Activated T-cell treated with anti-CD3 and anti-CD28 coated beads for 1 hour (primary cell): ENCODE results near the gene SPRYD3.

Experiments used
- DNase-seq: peaks from one replicate; pipeline ENCODE4 v3.0.0-alpha.2; 2020; ENCODE audit warnings: low read depth

Gene SPRYD3

DNA sequence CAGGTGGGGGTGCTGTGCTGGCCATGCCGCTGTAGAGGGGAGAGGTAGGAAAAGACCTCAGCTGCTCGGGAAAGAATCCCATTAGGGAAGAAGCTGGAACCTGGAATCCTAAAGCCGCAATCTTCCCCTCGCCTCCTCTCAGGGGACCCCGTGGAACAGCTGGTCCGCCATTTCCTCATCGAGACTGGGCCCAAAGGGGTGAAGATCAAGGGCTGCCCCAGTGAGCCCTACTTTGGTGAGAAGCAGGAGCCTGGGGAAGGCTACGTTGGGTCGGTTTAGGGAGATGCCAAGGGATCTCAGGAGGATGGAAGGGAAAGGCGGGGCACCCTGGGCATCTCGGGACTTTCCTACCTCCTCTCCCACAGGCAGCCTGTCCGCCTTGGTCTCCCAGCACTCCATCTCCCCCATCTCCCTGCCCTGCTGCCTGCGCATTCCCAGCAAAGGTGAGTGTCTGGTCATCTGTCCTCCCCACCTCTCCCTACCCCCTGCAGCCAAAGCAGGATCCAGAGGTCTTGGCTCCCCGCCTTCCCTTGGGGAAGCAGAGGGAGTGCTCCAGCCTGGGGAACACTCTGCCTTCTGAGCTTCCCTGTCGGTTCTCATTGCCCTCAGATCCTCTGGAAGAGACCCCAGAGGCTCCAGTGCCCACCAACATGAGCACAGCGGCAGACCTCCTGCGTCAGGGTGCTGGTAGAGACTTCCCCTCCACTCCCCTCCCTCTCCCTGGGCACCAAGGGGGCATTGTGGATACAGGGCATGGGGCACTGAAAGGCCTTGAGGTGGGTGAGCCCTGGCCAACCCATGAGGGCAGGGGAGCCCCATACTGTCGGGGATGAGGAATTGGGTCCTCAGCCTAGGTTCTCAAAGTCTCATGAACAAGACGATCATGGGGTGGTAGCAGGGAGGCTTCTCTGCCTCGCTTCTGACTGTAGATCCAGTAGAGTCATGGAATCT lies 16.9 kb downstream of the SPRYD3 start:
- no peak for DNase-seq

- no peak for DNase-seq
Observed at GRCh38 chr12:53061404-53062010, 17.7 kb downstream of the SPRYD3 start.

DNA sequence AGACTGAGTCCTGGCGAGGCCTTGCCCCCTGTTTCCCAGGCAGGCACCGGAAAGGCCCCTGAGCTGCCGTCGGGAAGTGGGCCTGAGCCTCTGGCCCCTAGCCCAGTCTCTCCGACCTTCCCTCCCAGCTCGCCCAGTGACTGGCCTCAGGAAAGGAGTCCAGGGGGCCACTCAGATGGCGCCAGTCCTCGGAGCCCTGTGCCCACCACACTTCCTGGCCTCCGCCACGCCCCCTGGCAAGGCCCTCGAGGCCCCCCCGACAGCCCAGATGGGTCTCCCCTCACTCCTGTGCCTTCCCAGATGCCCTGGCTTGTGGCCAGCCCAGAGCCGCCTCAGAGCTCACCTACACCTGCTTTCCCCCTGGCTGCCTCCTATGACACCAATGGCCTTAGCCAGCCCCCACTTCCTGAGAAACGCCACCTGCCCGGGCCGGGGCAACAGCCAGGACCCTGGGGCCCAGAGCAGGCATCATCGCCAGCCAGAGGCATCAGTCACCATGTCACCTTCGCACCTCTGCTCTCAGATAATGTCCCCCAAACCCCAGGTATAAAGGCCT lies 18.4 kb downstream of the SPRYD3 start:
- no peak for DNase-seq

DNA sequence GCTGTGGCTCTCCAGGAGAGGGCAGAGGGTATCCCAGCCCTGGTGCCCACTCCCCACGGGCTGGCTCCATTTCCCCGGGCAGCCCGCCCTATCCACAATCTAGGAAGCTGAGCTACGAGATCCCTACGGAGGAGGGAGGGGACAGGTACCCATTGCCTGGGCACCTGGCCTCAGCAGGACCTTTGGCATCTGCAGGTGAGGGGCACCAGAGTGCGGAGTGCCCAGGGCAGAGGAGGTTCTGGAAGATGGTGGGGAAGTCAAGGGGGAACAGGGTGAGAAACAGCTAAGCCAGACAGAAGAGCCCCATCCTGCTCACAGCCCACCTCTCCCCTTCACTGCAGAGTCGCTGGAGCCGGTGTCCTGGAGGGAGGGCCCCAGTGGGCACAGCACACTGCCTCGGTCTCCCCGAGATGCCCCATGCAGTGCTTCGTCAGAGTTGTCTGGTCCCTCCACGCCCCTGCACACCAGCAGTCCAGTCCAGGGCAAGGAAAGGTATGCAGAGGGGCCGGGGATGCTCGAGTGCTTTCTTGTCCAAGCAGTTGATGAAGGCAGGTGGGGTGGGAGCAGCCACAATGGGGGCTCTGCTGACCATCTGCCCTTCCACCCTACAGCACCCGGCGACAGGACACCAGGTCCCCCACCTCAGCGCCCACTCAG lies 19.0 kb downstream of the SPRYD3 start:
- no peak for DNase-seq

- DNase-seq: no peak
Observed at GRCh38 chr12:53059434-53060063, 19.6 kb downstream of the SPRYD3 start.

GRCh38 chr12:53058674-53059433 lies 20.3 kb downstream of the SPRYD3 start:
- no peak for DNase-seq

- no peak for DNase-seq
Observed at GRCh38 chr12:53057816-53058500, 21.2 kb downstream of the SPRYD3 start.

GRCh38 chr12:53056901-53057300 lies 22.3 kb downstream of the SPRYD3 start:
- no peak for DNase-seq

- no peak for DNase-seq
Observed at GRCh38 chr12:53056296-53056695, 22.9 kb downstream of the SPRYD3 start.

GRCh38 chr12:53055471-53056266 lies 23.5 kb downstream of the SPRYD3 start:
- DNase-seq: no peak

- DNase-seq: peak; percentile 90
Observed at GRCh38 chr12:53054112-53054878, 24.9 kb downstream of the SPRYD3 start.

DNA sequence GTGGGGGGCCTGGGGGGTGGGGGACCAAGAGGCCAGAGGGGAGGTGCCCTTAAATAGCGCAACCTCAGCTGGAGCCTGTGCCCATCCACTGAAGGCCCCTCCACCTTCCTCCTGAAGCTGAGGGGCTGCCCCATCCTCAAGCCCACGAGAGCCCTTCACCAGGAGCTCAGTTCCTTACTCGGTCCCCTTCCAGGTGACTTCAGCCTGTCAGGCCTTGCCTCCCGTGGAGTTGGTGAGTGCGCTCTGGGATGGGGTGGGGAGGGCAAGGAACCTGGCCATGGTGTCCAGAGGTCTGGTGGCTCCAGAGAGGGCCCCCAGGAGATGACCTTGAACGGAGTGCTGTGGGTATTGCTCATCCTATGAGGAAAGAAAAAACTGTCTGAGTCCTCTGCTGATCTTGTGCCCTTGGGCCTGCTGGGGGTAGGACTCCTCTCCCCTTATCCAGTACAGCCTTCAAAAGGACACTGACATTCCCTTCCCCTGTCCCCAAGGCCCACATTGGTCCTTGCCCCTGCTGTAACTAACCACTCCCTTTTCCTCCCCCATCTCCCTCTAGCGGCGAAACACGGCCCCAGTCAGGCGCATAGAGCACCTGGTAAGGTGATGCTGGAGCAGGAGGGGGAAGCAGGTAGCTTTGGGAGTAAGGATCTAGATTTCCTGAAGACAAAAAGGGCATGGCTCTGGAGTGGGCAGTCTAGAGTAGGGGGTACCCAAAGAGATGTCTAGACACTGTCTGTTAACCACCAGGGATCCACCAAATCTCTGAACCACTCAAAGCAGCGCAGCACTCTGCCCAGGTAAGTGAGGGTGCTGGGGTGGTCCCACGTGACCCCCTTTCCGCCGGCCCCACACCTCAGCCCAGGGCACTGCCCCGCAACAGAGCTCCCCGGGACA lies 25.7 kb downstream of the SPRYD3 start:
- peak; percentile 45 for DNase-seq

DNA sequence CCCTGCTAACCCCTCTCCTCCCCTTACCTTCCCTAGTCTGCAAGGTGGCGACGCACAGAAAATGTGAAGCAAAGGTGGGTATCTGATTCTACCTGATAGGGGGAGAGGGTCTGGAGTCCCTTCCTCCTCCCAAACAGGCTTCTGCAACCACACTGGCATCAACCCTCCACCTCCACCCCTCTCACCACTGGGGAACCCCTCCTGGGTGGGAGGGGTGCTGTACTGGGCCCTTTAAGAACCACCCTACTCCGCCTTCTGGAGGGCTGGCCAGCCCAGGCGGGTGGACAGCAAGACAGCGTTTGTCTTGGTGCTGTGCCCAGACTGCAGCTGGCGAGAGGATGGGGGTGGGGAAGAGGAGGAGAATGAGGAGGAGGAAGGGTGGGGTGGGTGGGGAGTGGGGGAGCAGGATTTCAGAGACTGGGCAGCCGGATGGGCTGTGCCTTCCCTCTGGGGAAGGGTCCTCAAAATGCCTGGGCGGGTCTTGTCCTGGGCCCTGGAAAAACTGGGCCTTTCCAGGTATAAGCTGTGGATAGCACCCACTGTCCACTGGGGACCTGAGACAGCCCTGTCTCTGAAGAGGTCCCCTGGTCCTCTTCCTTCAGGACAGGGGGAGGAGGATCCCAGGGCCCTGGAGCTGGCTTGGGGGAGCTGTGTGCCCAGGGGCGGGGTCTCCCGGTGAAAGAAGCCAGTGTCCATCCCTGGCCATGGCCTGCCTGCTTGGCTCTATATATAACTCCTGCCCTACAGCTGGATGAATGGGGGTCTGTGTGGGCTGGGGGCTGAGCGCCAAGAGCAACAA lies 26.6 kb downstream of the SPRYD3 start:
- DNase-seq: no peak

- no peak for DNase-seq
Observed at GRCh38 chr12:53051881-53052412, 27.2 kb downstream of the SPRYD3 start.

DNA sequence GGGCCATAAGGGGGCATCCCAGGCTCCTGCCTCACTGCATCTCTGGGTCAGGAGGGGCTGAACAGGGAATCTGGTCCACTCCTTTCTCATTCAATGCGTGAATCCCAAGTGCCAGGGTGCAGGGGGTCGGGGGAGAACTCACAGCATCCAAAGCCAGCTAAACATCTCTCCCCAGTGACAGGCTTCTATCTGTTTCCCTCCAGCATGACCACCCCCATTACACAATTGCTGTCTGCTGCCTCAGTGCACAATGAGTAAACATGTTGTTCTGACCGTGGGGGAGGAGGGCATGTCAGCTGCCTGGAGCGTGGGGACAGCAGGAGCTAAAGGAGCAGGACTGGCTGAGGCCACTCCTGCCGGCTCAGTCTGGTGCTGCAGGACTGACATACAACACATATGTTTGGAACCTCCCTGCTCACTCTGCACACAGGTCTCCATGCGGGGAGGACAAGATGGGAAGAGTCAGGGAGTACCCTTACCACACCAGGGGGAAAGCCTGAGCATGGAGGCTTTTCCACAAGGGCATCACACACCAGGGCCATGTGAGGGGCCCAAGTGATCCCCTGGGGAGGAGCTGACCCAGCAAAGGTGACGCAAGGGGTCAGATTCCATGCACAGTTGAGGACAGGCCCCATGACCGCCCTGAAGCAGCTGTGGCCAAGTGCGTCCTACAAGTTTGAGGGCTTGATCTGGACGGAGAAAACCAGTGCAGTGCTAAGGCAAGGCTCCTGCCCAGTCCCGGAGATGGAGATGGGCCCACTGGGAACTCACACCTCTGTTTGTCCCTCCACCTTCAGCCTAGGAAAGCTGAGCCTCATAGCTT lies 27.9 kb downstream of the SPRYD3 start:
- no peak for DNase-seq

DNA sequence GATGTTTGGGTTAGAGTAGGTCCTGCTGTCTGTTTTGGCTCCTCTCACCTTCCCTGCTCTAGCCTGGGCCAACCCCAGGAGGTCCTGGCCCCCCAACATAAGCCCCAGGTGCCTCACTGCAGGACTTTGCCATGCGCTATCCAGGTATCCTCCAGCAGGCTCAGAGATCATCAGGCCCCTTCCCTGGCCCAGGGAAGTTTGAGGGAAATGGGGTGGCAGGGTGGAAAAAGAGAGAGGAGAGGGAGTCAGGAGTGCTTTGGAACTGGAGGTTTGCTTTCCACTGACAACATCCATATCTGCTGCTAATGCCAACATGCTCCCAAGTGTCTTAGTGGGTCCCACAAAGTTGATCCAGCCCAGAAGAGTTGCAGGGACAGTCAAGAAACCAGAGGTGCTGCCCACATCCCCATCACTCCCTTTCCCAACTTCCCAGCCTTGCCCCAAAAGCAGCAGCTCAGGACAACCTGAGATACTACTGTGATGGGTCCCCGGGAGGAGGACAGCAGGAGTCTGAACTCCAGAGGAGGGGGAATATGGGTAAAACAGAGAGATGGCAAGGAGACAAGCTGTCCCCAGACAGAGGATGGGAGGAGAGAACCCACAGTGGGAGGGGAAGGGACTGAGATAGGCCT lies 28.6 kb downstream of the SPRYD3 start:
- DNase-seq: no peak
